ENCODE measurements around the gene TEX29. TPM values are rescaled to one million over a fixed set of nuclear protein-coding genes. Genes with fewer than 3 reads are reported as not detected.

Gene TEX29
- total and polyA plus RNA-seq, 9 of the 15 experiments (the other 6 are each of a cell fraction or from before 2014, with no cell fraction given): 0.11 TPM; not detected in 7

- TF ChIP-seq GTF3C2 (IDR thresholded peaks at IDR 0.05; ENCODE audit: borderline replicate concordance, extremely low read depth, insufficient read length) (no peak), FOXP1 (CRISPR knock-in tag; IDR thresholded peaks at IDR 0.05) (no peak), SAFB (IDR thresholded peaks at IDR 0.05; ENCODE audit: borderline replicate concordance, low read depth, low read length) (no peak), ZNF76 (CRISPR knock-in tag; IDR thresholded peaks at IDR 0.05; ENCODE audit: borderline replicate concordance) (no peak), POLR3G (IDR thresholded peaks at IDR 0.05; ENCODE audit: extremely low read depth, insufficient read length, insufficient replicate concordance) (no peak)
Observed at GRCh38 chr13:111359930-111360329, 39.5 kb downstream of the TEX29 start (continued).

GRCh38 chr13:111360452-111360851, 40.0 kb downstream of the TEX29 start:
- FAIRE-seq: no peak
- H3K27me3 ChIP-seq (ENCODE audit: control insufficient read depth in 2 of 2, insufficient read depth in 2 of 2, low read length in 2 of 2): peaks cover 0 to 29% of the 10 kb centered on the region in 2 experiments; a peak in 3 of 5 replicates

More at GRCh38 chr13:111360452-111360851, 40.0 kb downstream of the TEX29 start:
- DNase-seq (ENCODE audit: extremely low read depth in 1 of 4, low spot score in 3 of 4) (no peak), ATAC-seq (no peak)
- ChIA-PET CTCF (ENCODE audit: low intra/inter-chr PET ratio) (no interaction called here), POLR2A (no interaction called here)
- intact Hi-C loops (cut with micrococcal nuclease): no loop called here
- in situ Hi-C loops (cut with MboI): no loop called here
- WGBS (ENCODE audit: insufficient coverage, low coverage, missing lambda C conversion rate): 0% methylated on average over 7 of the region's 9 CpGs
- Histone ChIP-seq H3K79me2 (ENCODE audit: control insufficient read depth, insufficient read depth, low read length) (no peaks in the 10 kb centered on the region), H3K9me1 (ENCODE audit: control insufficient read depth, insufficient read depth, low read length) (no peaks in the 10 kb centered on the region), H3K9me3 (replicated peaks; ENCODE audit: control insufficient read depth, insufficient read depth, low read depth, low read length) (no peaks in the 10 kb centered on the region), H3K4me3 (no peak overlapping the region), H3K36me3 (ENCODE audit: control insufficient read depth, insufficient read depth, low read length) (no peaks in the 10 kb centered on the region), H3K4me1 (replicated peaks in 1 of 2; ENCODE audit: control insufficient read depth in 2 of 2, insufficient read depth in 2 of 2, low read length in 2 of 2) (no peaks in the 10 kb centered on the region), H3K27ac (ENCODE audit: extremely low read depth, low read depth, low read length) (no peak overlapping the region), H2AFZ (ENCODE audit: low read depth, low read length) (no peak overlapping the region), H3K4me2 (ENCODE audit: insufficient read depth, low read length) (no peak overlapping the region), H4K20me1 (replicated peaks; ENCODE audit: control insufficient read depth, insufficient read depth, low read length) (no peaks in the 10 kb centered on the region), H3K9ac (ENCODE audit: insufficient read depth in 1 of 2, low read depth in 2 of 2, low read length in 2 of 2) (no peak overlapping the region)
- TF ChIP-seq, protein P1, sequence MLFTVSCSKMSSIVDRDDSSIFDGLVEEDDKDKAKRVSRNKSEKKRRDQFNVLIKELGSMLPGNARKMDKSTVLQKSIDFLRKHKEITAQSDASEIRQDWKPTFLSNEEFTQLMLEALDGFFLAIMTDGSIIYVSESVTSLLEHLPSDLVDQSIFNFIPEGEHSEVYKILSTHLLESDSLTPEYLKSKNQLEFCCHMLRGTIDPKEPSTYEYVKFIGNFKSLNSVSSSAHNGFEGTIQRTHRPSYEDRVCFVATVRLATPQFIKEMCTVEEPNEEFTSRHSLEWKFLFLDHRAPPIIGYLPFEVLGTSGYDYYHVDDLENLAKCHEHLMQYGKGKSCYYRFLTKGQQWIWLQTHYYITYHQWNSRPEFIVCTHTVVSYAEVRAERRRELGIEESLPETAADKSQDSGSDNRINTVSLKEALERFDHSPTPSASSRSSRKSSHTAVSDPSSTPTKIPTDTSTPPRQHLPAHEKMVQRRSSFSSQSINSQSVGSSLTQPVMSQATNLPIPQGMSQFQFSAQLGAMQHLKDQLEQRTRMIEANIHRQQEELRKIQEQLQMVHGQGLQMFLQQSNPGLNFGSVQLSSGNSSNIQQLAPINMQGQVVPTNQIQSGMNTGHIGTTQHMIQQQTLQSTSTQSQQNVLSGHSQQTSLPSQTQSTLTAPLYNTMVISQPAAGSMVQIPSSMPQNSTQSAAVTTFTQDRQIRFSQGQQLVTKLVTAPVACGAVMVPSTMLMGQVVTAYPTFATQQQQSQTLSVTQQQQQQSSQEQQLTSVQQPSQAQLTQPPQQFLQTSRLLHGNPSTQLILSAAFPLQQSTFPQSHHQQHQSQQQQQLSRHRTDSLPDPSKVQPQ (CRISPR knock-in tag; IDR thresholded peaks at IDR 0.05; ENCODE audit: borderline replicate concordance): no peak
- no peak for TF ChIP-seq KAT7 (CRISPR knock-in tag; IDR thresholded peaks at IDR 0.05; ENCODE audit: borderline replicate concordance)
- BruUV-seq (replicated peaks): no TSS peak

Measured in K562 (cell line).